ENCODE data around the gene TOX2. TPM values are rescaled to one million over a fixed set of nuclear protein-coding genes. Genes with fewer than 3 reads are reported as not detected.
A peak's percentile ranks its signal among the peaks of the same experiment; 100 is the strongest.

The TOX2 gene
- total RNA-seq, 1 experiment from 2014 or later = not detected

GRCh38 chr20:44019638-44020335 lies 105.1 kb downstream of the TOX2 start:
- POLR2A ChIA-PET = no interaction called here
- intact Hi-C loops (cut with micrococcal nuclease; ENCODE audit: unreplicated experiment) = no loop called here
- peak in 1 of 2 experiments; percentile 32 for DNase-seq
- CTCF ChIA-PET = interaction anchor here (0.6 kb wide), 1 partner anchor 13 kb away, joined by 3 read pairs; no protein-coding TSS in a partner anchor
- Mint-ChIP-seq H3K27me3 (ENCODE audit: insufficient read depth, unreplicated experiment) (peaks cover 37% of the 10 kb centered on the region), H3K27ac (ENCODE audit: unreplicated experiment) (no peak overlapping the region), H3K4me1 (ENCODE audit: low read depth, unreplicated experiment) (no peaks in the 10 kb centered on the region), H3K4me3 (ENCODE audit: unreplicated experiment) (no peak overlapping the region), H3K36me3 (ENCODE audit: insufficient read depth, unreplicated experiment) (no peaks in the 10 kb centered on the region), H3K9me3 (ENCODE audit: unreplicated experiment) (no peaks in the 10 kb centered on the region)
- no TSS peak for BruUV-seq (replicated peaks)
- H3K27me3 ChIP-seq (replicated peaks; ENCODE audit: control insufficient read depth, insufficient read depth, low read length) = no peaks in the 10 kb centered on the region; the same call in 1 of the 2 replicates
- TF ChIP-seq, protein P1, sequence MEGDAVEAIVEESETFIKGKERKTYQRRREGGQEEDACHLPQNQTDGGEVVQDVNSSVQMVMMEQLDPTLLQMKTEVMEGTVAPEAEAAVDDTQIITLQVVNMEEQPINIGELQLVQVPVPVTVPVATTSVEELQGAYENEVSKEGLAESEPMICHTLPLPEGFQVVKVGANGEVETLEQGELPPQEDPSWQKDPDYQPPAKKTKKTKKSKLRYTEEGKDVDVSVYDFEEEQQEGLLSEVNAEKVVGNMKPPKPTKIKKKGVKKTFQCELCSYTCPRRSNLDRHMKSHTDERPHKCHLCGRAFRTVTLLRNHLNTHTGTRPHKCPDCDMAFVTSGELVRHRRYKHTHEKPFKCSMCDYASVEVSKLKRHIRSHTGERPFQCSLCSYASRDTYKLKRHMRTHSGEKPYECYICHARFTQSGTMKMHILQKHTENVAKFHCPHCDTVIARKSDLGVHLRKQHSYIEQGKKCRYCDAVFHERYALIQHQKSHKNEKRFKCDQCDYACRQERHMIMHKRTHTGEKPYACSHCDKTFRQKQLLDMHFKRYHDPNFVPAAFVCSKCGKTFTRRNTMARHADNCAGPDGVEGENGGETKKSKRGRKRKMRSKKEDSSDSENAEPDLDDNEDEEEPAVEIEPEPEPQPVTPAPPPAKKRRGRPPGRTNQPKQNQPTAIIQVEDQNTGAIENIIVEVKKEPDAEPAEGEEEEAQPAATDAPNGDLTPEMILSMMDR (IDR thresholded peaks at IDR 0.05; ENCODE audit: insufficient read depth in 1 of 2, low read depth in 1 of 2, low read length in 1 of 2, severe bottlenecking in 1 of 2, unreplicated experiment in 1 of 2) = no peak
- H3K36me3 ChIP-seq (ENCODE audit: control insufficient read depth, insufficient read depth, low read length) = no peaks in the 10 kb centered on the region
- no peak overlapping the region for H3K4me3 ChIP-seq (ENCODE audit: low read depth, low read length)
- H3K9me3 ChIP-seq = no peaks in the 10 kb centered on the region
- H3K4me1 ChIP-seq = no peaks in the 10 kb centered on the region

DNA sequence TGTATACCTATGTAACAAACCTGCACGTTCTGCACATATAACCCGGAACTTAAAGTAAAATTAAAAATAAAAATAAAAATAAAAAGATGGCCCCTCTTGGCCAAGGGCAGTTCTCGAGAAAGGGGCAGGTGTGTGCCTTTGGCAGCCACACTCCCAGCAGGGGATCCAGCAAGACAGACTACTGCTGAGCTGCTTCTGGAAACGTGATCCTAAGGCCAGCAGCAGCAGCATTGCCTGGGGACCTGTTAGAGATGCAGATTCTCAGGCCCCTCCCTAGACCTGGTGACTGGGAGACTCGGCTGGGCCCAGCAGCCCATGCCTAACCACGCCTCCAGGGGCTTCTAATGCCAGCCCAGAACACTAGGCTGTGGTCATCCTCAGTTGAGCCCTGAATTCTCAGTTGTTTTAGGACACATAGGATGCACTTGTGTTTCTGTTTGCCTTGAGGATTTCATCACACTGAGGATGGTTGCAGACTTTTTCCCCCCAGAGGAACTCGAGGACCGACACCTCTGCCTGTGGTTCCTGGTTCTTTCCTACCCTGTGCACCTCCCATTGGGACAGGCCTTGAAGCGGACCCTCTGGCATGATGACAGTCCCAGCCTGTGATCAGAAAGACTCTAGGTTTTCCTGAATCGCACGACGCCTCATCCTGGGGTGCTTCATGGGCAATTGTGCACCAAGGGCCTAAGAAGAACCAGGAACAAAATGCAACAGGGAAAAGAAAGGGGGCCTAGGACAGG lies 105.9 kb downstream of the TOX2 start:
- H3K36me3 Mint-ChIP-seq (ENCODE audit: insufficient read depth, unreplicated experiment) = no peaks in the 10 kb centered on the region
- peaks cover 3% of the 10 kb centered on the region for H3K27me3 ChIP-seq (replicated peaks; ENCODE audit: control insufficient read depth, insufficient read depth, low read length)
- CTCF ChIA-PET = interaction anchor here (0.6 kb wide), 1 partner anchor 12 kb away, joined by 3 read pairs; no protein-coding TSS in a partner anchor

DNA sequence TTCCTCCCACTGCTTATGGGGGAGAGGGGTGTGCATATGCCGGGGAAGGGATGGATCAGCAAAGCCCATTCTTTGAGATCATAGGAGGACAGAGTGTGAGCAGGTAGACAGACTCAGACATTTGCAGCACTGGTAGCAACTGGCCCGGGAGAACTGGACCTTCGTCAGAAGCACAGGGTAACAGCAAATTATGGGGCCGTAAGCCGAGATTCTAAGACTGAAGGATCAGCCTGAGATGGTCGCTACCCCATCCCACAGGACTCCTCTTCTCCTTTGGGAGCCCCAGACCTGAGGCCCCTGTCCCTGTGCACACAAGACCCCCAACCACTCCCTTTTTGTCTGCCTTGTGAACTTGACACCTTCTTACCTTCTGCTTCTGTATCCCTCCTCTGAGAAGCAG lies 106.5 kb downstream of the TOX2 start:
- POLR2A ChIA-PET = no interaction called here
- no peaks in the 10 kb centered on the region for H3K4me1 Mint-ChIP-seq (ENCODE audit: low read depth, unreplicated experiment)
- peaks cover 32% of the 10 kb centered on the region for H3K27me3 Mint-ChIP-seq (ENCODE audit: insufficient read depth, unreplicated experiment)
- CTCF ChIA-PET = no interaction called here
- intact Hi-C loops (cut with micrococcal nuclease; ENCODE audit: unreplicated experiment) = no loop called here
- H3K36me3 ChIP-seq (ENCODE audit: control insufficient read depth, insufficient read depth, low read length) = no peaks in the 10 kb centered on the region
- H3K36me3 Mint-ChIP-seq (ENCODE audit: insufficient read depth, unreplicated experiment) = no peaks in the 10 kb centered on the region
- H3K4me3 ChIP-seq (ENCODE audit: low read depth, low read length) = no peak overlapping the region
- H3K27ac Mint-ChIP-seq (ENCODE audit: unreplicated experiment) = no peak overlapping the region
- H3K4me3 Mint-ChIP-seq (ENCODE audit: unreplicated experiment) = no peak overlapping the region
- no peak for DNase-seq
- H3K27me3 ChIP-seq (replicated peaks; ENCODE audit: control insufficient read depth, insufficient read depth, low read length) = peaks cover 4% of the 10 kb centered on the region
- TF ChIP-seq, protein P1 (IDR thresholded peaks at IDR 0.05; ENCODE audit: insufficient read depth in 1 of 2, low read depth in 1 of 2, low read length in 1 of 2, severe bottlenecking in 1 of 2, unreplicated experiment in 1 of 2) = no peak
- no peaks in the 10 kb centered on the region for H3K9me3 ChIP-seq
- H3K9me3 Mint-ChIP-seq (ENCODE audit: unreplicated experiment) = no peaks in the 10 kb centered on the region
- BruUV-seq (replicated peaks) = no TSS peak
- no peaks in the 10 kb centered on the region for H3K4me1 ChIP-seq

More for the DNA sequence above, 105.9 kb downstream of the TOX2 start:
- no peak overlapping the region for H3K27ac Mint-ChIP-seq (ENCODE audit: unreplicated experiment)
- H3K4me1 ChIP-seq = no peaks in the 10 kb centered on the region
- H3K9me3 ChIP-seq = no peaks in the 10 kb centered on the region
- BruUV-seq (replicated peaks) = no TSS peak
- intact Hi-C loops (cut with micrococcal nuclease; ENCODE audit: unreplicated experiment) = no loop called here
- TF ChIP-seq, protein P1 (IDR thresholded peaks at IDR 0.05; ENCODE audit: insufficient read depth in 1 of 2, low read depth in 1 of 2, low read length in 1 of 2, severe bottlenecking in 1 of 2, unreplicated experiment in 1 of 2) = no peak
- no peaks in the 10 kb centered on the region for H3K36me3 ChIP-seq (ENCODE audit: control insufficient read depth, insufficient read depth, low read length)
- H3K4me1 Mint-ChIP-seq (ENCODE audit: low read depth, unreplicated experiment) = no peaks in the 10 kb centered on the region
- H3K9me3 Mint-ChIP-seq (ENCODE audit: unreplicated experiment) = no peaks in the 10 kb centered on the region
- no peak overlapping the region for H3K4me3 Mint-ChIP-seq (ENCODE audit: unreplicated experiment)
- peak in 1 of 2 experiments; percentile 33 for DNase-seq
- H3K4me3 ChIP-seq (ENCODE audit: low read depth, low read length) = no peak overlapping the region
- POLR2A ChIA-PET = no interaction called here
- H3K27me3 Mint-ChIP-seq (ENCODE audit: insufficient read depth, unreplicated experiment) = peaks cover 35% of the 10 kb centered on the region

Measured in Caco-2 (cell line).